Activated CD4-positive, alpha-beta T cell treated with anti-CD3 and anti-CD28 coated beads, Interleukin-2, amount 50 U/mL, for 16 hours (primary cell): ENCODE data around the gene LPCAT1.

Experiments
- DNase-seq: peaks from one replicate; pipeline ENCODE4 v3.0.0-alpha.2; 2020

LPCAT1 gene

DNA sequence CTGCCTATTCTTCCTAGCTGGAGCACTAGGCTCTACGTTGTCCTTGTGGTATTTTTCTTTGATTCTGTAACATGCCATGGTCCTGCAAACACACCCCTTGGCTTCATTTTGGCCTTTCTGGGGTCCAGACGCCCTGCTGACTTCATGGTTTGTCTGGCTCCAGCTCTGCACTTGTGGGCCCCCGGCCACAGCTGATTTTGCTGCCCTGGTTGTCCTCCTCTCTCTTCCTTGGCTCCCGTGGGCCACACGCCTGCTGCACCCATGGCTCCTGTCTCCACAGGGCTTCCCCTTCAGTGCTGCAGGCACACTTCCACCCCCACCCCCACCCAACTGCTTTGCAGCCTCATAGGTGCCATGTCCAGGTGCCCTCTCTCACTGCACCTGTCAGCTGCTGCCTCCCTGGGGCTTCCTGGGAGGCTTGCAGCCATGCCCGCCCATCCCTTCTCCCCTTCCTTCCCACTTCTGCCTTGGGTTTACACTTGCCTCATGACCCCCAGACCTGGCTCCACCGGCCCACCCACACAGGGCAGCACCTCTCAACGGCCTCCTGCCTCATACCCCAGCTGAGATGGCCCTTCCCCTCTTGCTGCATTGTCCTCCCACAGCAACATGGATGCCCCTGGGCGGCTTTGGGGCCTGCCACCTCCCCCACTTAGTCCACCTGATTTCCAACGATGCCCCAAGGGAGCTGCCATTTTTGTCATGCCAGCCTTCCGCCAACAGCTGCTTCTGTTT lies 104.1 kb downstream of the LPCAT1 start:
- no peak for DNase-seq

DNA sequence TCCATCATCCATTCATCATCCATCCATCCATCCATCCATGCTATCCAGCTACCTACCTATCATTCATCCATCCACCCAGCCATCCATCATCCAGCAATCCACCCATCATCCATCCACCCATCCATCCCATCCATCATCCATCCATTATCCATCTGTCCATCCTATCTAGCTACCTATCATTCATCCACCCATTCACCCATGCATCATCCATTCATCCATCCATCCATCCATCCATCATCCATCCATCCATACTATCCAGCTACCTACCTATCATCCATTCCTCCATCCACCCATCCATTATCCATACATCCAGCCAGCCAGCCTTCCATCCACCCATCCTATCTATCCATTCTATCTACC lies 104.9 kb downstream of the LPCAT1 start:
- DNase-seq, result no peak

DNA sequence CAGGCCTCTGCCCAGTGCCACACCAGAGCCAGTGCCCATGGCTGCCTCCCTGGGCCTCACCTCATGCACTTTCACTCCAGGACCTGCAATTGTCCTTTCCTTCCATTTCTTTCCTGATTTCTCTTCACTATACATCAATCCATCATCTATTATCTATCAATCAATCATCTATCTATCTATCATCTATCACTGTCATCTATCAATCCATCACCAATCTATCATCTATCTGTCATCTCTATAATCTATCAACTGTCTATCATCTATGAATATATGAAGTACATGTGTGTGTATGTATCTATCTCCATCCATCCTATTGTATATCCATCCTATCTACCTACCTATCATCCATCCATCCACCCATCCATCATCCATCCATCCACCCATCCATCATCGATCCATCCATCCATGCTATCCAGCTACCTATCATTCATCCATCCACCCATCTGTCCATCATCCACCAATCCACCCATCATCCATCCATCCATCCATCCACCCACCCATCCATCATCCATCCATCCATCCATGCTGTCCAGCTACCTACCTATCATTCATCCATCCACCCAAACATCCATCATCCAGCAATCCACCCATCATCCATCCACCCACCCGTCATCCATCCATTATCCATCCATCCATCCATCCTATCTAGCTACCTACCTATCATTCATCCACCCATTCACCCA lies 105.4 kb downstream of the LPCAT1 start:
- no peak for DNase-seq

DNA sequence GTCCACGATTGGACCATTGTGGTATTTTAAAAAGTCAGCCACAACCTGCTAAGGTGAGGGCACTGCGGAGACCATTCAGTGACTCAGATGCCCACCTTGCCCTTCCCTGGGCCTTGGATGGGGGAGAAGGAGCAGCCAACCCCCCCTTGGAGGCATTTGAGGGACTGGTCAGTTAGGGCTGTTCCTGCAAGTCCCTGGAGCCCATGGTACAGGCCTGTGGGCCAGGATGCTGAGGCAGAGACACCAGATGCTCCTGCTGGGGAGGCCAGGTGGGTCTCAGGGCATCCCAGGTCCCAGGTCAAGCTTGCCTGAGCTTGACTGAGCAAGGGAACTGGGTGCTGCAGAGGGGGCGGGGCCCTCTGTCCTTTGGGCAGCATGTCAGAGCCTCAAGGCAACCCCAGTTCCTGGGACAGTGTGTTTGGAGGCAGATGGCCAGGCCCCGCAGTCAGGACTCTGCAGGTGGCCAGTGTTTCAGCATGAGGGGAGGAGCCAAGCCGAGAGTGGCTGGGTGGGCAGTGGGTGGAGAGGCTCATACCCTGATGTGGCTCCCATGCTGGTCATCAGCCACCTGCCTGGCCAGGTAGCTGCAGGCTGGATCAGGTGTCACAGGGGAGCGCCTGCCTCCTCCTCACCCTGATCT lies 106.1 kb downstream of the LPCAT1 start:
- DNase-seq, result no peak

DNA sequence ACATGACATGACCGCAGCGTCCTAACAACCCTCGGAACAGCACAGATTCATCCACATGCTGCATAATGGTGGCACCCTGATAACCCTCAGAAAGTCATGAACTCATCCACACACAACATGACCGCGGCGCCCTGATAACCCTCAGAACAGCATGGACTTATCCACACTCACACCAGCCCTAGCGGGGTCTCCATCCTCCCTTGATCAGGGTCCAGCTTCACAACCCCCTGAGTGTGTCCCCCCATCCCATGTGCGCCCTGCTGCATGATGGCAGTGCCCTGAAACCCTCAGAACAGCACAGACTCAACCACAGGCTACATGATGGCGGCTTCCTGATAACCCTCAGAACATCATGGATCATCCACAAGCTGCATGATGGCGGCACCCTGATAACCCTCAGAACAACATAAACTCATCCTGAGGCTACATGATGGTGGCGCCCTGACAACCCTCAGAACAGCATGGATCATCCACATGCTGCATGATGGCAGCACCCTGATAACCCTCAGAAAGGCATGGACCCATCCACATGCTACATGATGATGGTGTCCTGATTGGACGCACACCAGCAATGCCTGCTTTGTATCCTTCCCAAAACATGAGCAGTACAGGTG lies 106.8 kb downstream of the LPCAT1 start:
- no peak for DNase-seq

DNA sequence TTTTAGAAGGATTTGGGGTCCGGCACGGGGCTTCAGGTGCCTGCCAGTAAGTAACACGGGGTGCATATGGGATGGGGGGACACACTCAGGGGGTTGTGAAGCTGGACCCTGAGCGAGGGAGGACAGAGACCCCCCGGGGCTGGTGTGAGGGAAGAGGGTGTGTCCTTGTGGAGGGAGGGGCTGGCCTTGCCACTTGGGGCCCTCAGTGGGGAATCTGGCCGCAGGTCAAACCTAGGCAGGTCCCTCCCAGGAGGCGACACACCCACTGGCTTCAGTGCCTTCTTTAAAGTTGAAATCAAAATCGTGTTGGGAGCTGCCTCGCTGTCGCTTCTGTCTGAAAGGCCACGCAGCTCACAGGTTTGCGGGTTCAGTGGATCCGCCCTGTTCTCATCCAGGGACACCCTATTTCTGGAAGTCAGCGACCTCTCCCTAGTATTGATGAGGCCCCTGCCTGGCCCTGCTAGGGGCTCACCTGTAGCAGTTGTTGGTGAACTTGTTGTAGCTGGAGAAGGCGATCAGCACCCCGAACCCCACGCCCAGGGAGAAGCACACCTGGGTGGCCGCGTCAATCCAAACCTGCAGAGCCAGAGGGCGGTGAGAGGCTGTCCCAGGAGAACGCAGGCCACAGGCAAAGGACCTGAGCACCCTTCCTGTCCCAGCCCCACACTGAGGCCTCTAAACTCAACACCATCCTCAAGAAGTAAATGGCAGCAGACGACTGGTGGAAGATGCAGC lies 108.0 kb downstream of the LPCAT1 start:
- DNase-seq, result no peak

DNA sequence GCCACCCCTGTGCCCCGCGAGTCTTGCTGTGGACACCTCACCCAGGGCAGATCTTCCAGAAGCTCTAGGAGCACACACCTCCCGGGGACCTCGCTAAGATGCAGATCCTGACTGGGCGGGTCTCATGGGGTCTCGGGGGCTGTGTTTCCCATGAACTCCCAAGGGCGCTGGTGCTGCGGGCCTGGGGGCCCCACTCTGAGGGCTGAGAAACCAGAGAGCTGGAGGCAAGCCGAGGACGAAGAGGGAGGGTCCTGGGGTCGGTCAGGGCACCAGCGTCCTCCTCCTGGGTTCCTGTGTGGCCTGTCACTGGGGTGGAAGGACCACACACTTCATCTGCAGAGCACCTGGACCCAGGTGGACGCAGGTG lies 108.7 kb downstream of the LPCAT1 start:
- no peak for DNase-seq

DNA sequence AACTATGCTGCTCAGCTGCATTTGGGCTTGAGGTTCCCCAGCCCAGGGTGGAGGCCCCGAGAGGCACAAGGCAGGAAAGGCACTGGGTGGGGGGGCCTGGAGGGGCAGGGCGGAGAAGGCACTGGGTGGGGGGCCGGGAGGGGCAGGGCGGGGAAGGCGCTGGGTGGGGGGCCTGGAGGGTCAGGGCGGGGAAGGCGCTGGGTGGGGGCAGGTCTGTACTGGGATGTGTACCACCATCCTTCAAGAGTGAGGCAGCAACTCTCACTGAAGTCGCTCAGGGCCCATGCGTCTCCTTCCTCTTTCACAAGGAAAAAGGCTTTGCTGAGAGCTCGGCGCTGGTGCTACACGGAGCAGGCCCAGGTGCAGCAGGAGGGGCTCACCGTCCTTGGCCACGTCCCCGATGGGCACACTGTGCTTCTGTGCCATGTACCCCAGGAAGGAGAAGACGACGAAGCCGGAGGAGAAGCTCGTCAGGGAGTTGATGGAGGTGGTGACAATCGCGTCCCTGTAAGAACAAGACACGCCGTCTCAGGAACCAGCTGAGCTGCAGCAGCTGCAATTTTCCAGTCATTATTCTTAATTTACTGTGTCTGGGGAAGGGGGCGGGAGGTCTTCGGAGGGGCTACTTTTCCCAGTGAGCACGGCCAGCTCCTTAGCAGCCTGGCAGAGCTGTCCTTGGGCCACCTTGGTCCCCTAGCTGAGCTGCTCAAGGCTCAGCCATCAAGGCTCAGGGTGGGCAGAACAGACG lies 109.3 kb downstream of the LPCAT1 start:
- no peak for DNase-seq

DNA sequence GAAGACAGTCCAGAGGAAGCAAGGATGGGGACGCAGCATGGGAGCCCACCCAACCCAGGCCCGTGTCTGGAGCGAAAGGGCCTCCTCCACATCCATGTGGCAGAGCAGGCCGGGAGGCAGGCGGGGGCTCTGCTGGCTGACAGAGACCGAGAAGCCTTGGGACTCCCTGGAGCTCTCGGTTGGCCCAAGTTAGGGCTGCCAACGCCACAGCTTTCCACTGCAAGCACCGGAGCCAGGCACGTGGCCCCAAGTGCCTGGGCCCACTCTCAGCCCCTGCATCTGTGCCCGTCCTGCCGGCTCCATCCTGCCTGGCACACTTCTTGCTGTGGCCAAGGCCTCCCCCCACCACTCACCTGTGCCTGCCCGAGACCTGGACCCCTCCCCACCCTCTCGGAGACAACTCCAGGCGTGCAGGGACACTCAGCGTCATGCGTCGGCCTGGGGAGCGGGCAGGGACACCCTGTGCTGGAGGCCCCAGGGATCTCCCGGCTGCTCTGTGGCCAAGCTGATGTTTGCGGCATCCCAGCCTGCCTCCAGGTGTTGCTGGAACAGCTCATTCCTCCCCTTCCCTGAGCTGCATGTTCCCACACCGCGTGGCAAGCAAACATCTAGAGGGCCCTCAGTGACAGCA lies 110.0 kb downstream of the LPCAT1 start:
- no peak for DNase-seq

DNA sequence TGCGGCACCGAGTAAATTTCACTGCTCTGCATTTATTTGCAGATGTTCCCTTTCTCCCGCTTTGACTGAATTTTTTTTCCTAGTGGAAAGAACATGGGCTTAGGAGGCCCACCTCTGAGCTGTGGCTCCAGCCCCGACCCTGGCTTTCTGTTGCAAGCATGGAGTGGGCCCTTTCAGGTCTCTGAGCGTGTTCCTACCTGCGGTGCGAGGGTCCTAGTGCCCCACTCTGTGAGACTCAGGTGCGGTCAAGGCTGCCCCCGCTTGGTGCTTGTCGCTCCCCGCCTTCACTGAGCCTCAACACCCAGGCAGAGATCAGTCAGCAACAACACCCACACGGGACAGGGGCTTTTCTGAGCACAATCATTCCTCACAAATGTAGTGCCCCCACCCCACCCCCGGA lies 110.5 kb downstream of the LPCAT1 start:
- no peak for DNase-seq

DNA sequence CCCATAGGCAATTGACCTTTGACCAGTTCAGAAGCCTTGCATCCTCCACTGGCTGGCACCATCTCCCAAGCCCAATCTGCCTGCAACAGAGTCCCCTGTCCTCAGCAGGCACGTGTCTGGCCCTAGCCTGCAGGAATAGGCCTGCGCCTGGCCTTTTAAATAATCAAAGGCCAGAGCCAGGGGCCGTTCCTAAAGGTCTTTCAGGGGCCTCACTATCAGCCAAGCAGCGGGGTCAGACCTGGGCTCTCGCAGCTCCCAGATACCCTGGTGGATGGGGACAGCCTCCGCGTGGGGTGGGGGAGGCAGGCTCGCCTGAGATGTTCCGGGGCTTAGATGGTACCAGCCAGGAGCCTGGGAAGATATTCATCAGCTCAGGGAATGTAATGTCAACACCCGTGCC lies 111.1 kb downstream of the LPCAT1 start:
- DNase-seq, result no peak

DNA sequence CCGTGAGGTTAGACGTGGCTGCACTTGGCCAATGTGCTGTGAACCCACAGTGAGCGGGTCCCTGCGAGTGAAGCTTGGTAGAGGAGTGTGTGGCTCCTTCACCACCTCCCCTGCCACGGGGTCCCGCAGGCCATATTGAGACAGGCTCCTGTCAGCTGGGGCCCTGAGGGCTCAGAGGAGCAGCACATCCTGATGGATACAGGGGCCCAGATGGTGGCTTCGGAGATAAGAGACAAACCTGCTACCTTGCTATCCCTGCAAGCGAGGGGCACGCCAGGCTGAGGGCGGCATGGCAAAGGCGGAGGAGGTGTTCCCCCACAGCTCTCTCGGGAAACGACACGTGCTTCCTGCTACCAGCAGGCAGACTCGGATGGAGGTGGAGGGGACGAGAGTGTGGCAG lies 111.6 kb downstream of the LPCAT1 start:
- no peak for DNase-seq
